Measurements from ENCODE around the gene AQP1. TPM values are rescaled to one million over a fixed set of nuclear protein-coding genes. Genes with fewer than 3 reads are reported as not detected.

The AQP1 gene
- total and polyA plus RNA-seq, 5 donors from 2014 or later, result 0.20 TPM; not detected in 4

GRCh38 chr7:30877993-30878392, 33.7 kb upstream of the AQP1 start:
- ATAC-seq (ENCODE audit: low read depth in 2 of 2) (no peak), DNase-seq (no peak)
- Histone ChIP-seq H3K27me3 (ENCODE audit: control insufficient read depth, insufficient read depth, low read length) (no peaks in the 10 kb centered on the region), H3K36me3 (ENCODE audit: control insufficient read depth, insufficient read depth, low read length) (no peaks in the 10 kb centered on the region), H3K4me1 (ENCODE audit: control insufficient read depth, insufficient read depth, low read length, poor library complexity, severe bottlenecking) (no peaks in the 10 kb centered on the region), H3K4me3 (ENCODE audit: low read depth, low read length) (no peak overlapping the region), H3K9me3 (ENCODE audit: control insufficient read depth in 2 of 2, low read length in 2 of 2) (no peaks in the 10 kb centered on the region), H3K27ac (ENCODE audit: insufficient read depth, low read length, poor library complexity, severe bottlenecking) (no peak overlapping the region)
- Mint-ChIP-seq H3K4me3 (no peak overlapping the region), H3K4me1 (peaks cover 0 to 5% (median 0%) of the 10 kb centered on the region in 4 donors), H3K36me3 (no peaks in the 10 kb centered on the region), H3K9me3 (no peaks in the 10 kb centered on the region), H3K27me3 (no peaks in the 10 kb centered on the region), H3K27ac (no peak overlapping the region)

GRCh38 chr7:30879139-30880124, 32.2 kb upstream of the AQP1 start:
- DNase-seq (no peak), ATAC-seq (ENCODE audit: low read depth in 2 of 2) (no peak)
- no peak overlapping the region for H3K27ac ChIP-seq (ENCODE audit: insufficient read depth, low read length, poor library complexity, severe bottlenecking)
- H3K36me3 ChIP-seq (ENCODE audit: control insufficient read depth, insufficient read depth, low read length), result no peaks in the 10 kb centered on the region
- H3K36me3 Mint-ChIP-seq, result no peaks in the 10 kb centered on the region
- no peaks in the 10 kb centered on the region for H3K4me1 ChIP-seq (ENCODE audit: control insufficient read depth, insufficient read depth, low read length, poor library complexity, severe bottlenecking)
- H3K4me3 ChIP-seq (ENCODE audit: low read depth, low read length), result no peak overlapping the region
- H3K9me3 Mint-ChIP-seq, result no peaks in the 10 kb centered on the region
- no peak overlapping the region for H3K27ac Mint-ChIP-seq
- H3K4me1 Mint-ChIP-seq, result peaks cover 0 to 5% (median 0%) of the 10 kb centered on the region in 4 donors
- no peaks in the 10 kb centered on the region for H3K9me3 ChIP-seq (ENCODE audit: control insufficient read depth in 2 of 2, low read length in 2 of 2)
- H3K27me3 Mint-ChIP-seq, result no peaks in the 10 kb centered on the region
- H3K4me3 Mint-ChIP-seq, result no peak overlapping the region
- H3K27me3 ChIP-seq (ENCODE audit: control insufficient read depth, insufficient read depth, low read length), result no peaks in the 10 kb centered on the region

- H3K27ac ChIP-seq (ENCODE audit: insufficient read depth, low read length, poor library complexity, severe bottlenecking), result no peak overlapping the region
- no peak for ATAC-seq (ENCODE audit: low read depth in 2 of 2)
- H3K27me3 ChIP-seq (ENCODE audit: control insufficient read depth, insufficient read depth, low read length), result no peaks in the 10 kb centered on the region
- Mint-ChIP-seq H3K4me1 (peaks cover 0 to 5% (median 0%) of the 10 kb centered on the region in 4 donors), H3K27me3 (no peaks in the 10 kb centered on the region), H3K9me3 (no peaks in the 10 kb centered on the region), H3K4me3 (no peak overlapping the region), H3K27ac (no peak overlapping the region), H3K36me3 (no peaks in the 10 kb centered on the region)
- H3K9me3 ChIP-seq (ENCODE audit: control insufficient read depth in 2 of 2, low read length in 2 of 2), result no peaks in the 10 kb centered on the region
- H3K4me3 ChIP-seq (ENCODE audit: low read depth, low read length), result no peak overlapping the region
- H3K4me1 ChIP-seq (ENCODE audit: control insufficient read depth, insufficient read depth, low read length, poor library complexity, severe bottlenecking), result no peaks in the 10 kb centered on the region
- no peak for DNase-seq
- H3K36me3 ChIP-seq (ENCODE audit: control insufficient read depth, insufficient read depth, low read length), result no peaks in the 10 kb centered on the region
These were observed 31.4 kb upstream of the AQP1 start for GRCh38 chr7:30880125-30880720.

- ATAC-seq (ENCODE audit: low read depth in 2 of 2) (no peak), DNase-seq (no peak)
- Histone ChIP-seq H3K27me3 (ENCODE audit: control insufficient read depth, insufficient read depth, low read length) (no peaks in the 10 kb centered on the region), H3K4me1 (ENCODE audit: control insufficient read depth, insufficient read depth, low read length, poor library complexity, severe bottlenecking) (no peaks in the 10 kb centered on the region), H3K36me3 (ENCODE audit: control insufficient read depth, insufficient read depth, low read length) (no peaks in the 10 kb centered on the region), H3K9me3 (ENCODE audit: control insufficient read depth in 2 of 2, low read length in 2 of 2) (no peaks in the 10 kb centered on the region), H3K27ac (ENCODE audit: insufficient read depth, low read length, poor library complexity, severe bottlenecking) (no peak overlapping the region), H3K4me3 (ENCODE audit: low read depth, low read length) (no peak overlapping the region)
- no peak overlapping the region for H3K27ac Mint-ChIP-seq
- H3K4me3 Mint-ChIP-seq, result no peak overlapping the region
- H3K27me3 Mint-ChIP-seq, result no peaks in the 10 kb centered on the region
- no peaks in the 10 kb centered on the region for H3K9me3 Mint-ChIP-seq
- peaks cover 0 to 5% (median 0%) of the 10 kb centered on the region in 4 donors for H3K4me1 Mint-ChIP-seq
- no peaks in the 10 kb centered on the region for H3K36me3 Mint-ChIP-seq
These were observed 30.7 kb upstream of the AQP1 start for GRCh38 chr7:30880941-30881340.

- no peaks in the 10 kb centered on the region for H3K27me3 Mint-ChIP-seq
- no peak overlapping the region for H3K27ac Mint-ChIP-seq
- no peak overlapping the region for H3K4me3 ChIP-seq (ENCODE audit: low read depth, low read length)
- DNase-seq (no peak), ATAC-seq (ENCODE audit: low read depth in 2 of 2) (no peak)
- H3K36me3 Mint-ChIP-seq, result no peaks in the 10 kb centered on the region
- no peak overlapping the region for H3K27ac ChIP-seq (ENCODE audit: insufficient read depth, low read length, poor library complexity, severe bottlenecking)
- H3K36me3 ChIP-seq (ENCODE audit: control insufficient read depth, insufficient read depth, low read length), result no peaks in the 10 kb centered on the region
- no peak overlapping the region for H3K4me3 Mint-ChIP-seq
- H3K4me1 ChIP-seq (ENCODE audit: control insufficient read depth, insufficient read depth, low read length, poor library complexity, severe bottlenecking), result no peaks in the 10 kb centered on the region
- H3K27me3 ChIP-seq (ENCODE audit: control insufficient read depth, insufficient read depth, low read length), result no peaks in the 10 kb centered on the region
- H3K9me3 ChIP-seq (ENCODE audit: control insufficient read depth in 2 of 2, low read length in 2 of 2), result no peaks in the 10 kb centered on the region
- no peaks in the 10 kb centered on the region for H3K9me3 Mint-ChIP-seq
- peaks cover 0 to 5% (median 0%) of the 10 kb centered on the region in 4 donors for H3K4me1 Mint-ChIP-seq
These were observed 30.2 kb upstream of the AQP1 start for GRCh38 chr7:30881448-30881847.

- no peak for DNase-seq
- Mint-ChIP-seq H3K27me3 (no peaks in the 10 kb centered on the region), H3K9me3 (no peaks in the 10 kb centered on the region), H3K27ac (no peak overlapping the region), H3K36me3 (no peaks in the 10 kb centered on the region), H3K4me3 (no peak overlapping the region), H3K4me1 (peaks cover 0 to 5% (median 0%) of the 10 kb centered on the region in 4 donors)
- Histone ChIP-seq H3K36me3 (ENCODE audit: control insufficient read depth, insufficient read depth, low read length) (no peaks in the 10 kb centered on the region), H3K27me3 (ENCODE audit: control insufficient read depth, insufficient read depth, low read length) (no peaks in the 10 kb centered on the region), H3K9me3 (ENCODE audit: control insufficient read depth in 2 of 2, low read length in 2 of 2) (no peaks in the 10 kb centered on the region), H3K4me3 (ENCODE audit: low read depth, low read length) (no peak overlapping the region), H3K4me1 (ENCODE audit: control insufficient read depth, insufficient read depth, low read length, poor library complexity, severe bottlenecking) (no peaks in the 10 kb centered on the region), H3K27ac (ENCODE audit: insufficient read depth, low read length, poor library complexity, severe bottlenecking) (no peak overlapping the region)
- no peak for ATAC-seq (ENCODE audit: low read depth in 2 of 2)
These were observed 26.8 kb upstream of the AQP1 start for GRCh38 chr7:30884881-30885280.

- DNase-seq (no peak), ATAC-seq (ENCODE audit: low read depth in 2 of 2) (no peak)
- Histone ChIP-seq H3K9me3 (ENCODE audit: control insufficient read depth in 2 of 2, low read length in 2 of 2) (no peaks in the 10 kb centered on the region), H3K27me3 (ENCODE audit: control insufficient read depth, insufficient read depth, low read length) (no peaks in the 10 kb centered on the region), H3K36me3 (ENCODE audit: control insufficient read depth, insufficient read depth, low read length) (no peaks in the 10 kb centered on the region), H3K4me3 (ENCODE audit: low read depth, low read length) (no peak overlapping the region), H3K27ac (ENCODE audit: insufficient read depth, low read length, poor library complexity, severe bottlenecking) (no peak overlapping the region), H3K4me1 (ENCODE audit: control insufficient read depth, insufficient read depth, low read length, poor library complexity, severe bottlenecking) (no peaks in the 10 kb centered on the region)
- no peaks in the 10 kb centered on the region for H3K27me3 Mint-ChIP-seq
- no peaks in the 10 kb centered on the region for H3K36me3 Mint-ChIP-seq
- H3K4me1 Mint-ChIP-seq, result peaks cover 0 to 1% (median 0%) of the 10 kb centered on the region in 4 donors
- no peak overlapping the region for H3K27ac Mint-ChIP-seq
- peaks cover 0 to 11% (median 0%) of the 10 kb centered on the region in 7 donors for H3K9me3 Mint-ChIP-seq
- H3K4me3 Mint-ChIP-seq, result no peak overlapping the region
These were observed 25.0 kb upstream of the AQP1 start for GRCh38 chr7:30886608-30887011.

All from CD4-positive, CD25-positive, alpha-beta regulatory T cell (primary cell).